HepG2 (cell line): Measurements from ENCODE around the gene CAPN10. TPM values are rescaled to one million over a fixed set of nuclear protein-coding genes. Genes with fewer than 3 reads are reported as not detected.

Source experiments
- ATAC-seq: fragments of 200-7000 bp; cut with Tn5 transposase; 3 replicates; pipeline ENCODE4 v1.9.1; 2020; ENCODE audit warnings: mild to moderate bottlenecking, moderate library complexity
- BruUV-seq: library from RNA; stranded (reverse); fragments of 400-500 nt; replicated peaks from 2 replicates; lab custom pipeline; 2021; lab: Mats Ljungman, UMichigan
- CTCF ChIA-PET: fragments of 300-600 bp; formaldehyde crosslinking; extraction: SDS; loops from one replicate; lab custom pipeline; 2021; ENCODE audit warnings: low total read pairs, inconsistent platforms, low intra/inter-chr PET ratio; lab: Yijun Ruan, JAX
- POLR2A ChIA-PET: fragments of 350-600 bp; sonication (Branson Sonifier 250); formaldehyde crosslinking; loops from one replicate; lab custom pipeline; 2020; ENCODE audit warnings: antibody characterized with exemption, inconsistent platforms; lab: Yijun Ruan, JAX
- DNase-seq: peaks from one replicate; pipeline ENCODE4 v3.0.0-alpha.2; 2015; ENCODE audit warnings: low spot score
- FAIRE-seq: peaks from 3 replicates; lab custom pipeline; 2011; peaks lifted over from hg19 to GRCh38; lab: Jason Lieb, UNC
- H2AFZ ChIP-seq: one replicate; pipeline ENCODE4 v1.6.1; 2011; ENCODE audit warnings: low read length, inconsistent platforms
- H3K27ac ChIP-seq: fragments of 300-600 bp; 3 replicates; pipeline ENCODE4 v1.8.0; 2011; ENCODE audit warnings: mixed run types, mild to moderate bottlenecking, mixed read lengths, low read length, inconsistent platforms; ENCODE audit not compliant: insufficient read depth; ENCODE audit errors: extremely low read length
- H3K27me3 ChIP-seq, 2 experiments: fragments of 200-600 bp in 1 of 2; 2 replicates in 1 of 2; 3 replicates in 1 of 2; pipeline versions ENCODE4 v1.6.0 to v1.8.0; 2011; ENCODE audit warnings: low read length in 2 of 2, mild to moderate bottlenecking in 2 of 2, moderate library complexity in 2 of 2, inconsistent platforms in 1 of 2; ENCODE audit not compliant: insufficient read depth in 2 of 2, control insufficient read depth in 1 of 2
- H3K36me3 ChIP-seq, 2 experiments: fragments of 200-600 bp in 1 of 2; replicated peaks in 1 of 2; 2 replicates in 1 of 2; 3 replicates in 1 of 2; pipeline versions ENCODE4 v1.5.1 to v1.8.0; 2011; ENCODE audit warnings: low read length in 2 of 2, inconsistent platforms in 1 of 2; ENCODE audit not compliant: insufficient read depth in 2 of 2, control insufficient read depth in 1 of 2
- H3K4me1 ChIP-seq: 2 replicates; pipeline ENCODE4 v1.5.1; 2012; ENCODE audit warnings: low read length, inconsistent platforms; ENCODE audit not compliant: insufficient read depth
- H3K4me2 ChIP-seq: 2 replicates; pipeline ENCODE4 v1.6.0; 2011; ENCODE audit warnings: low read depth, low read length, inconsistent platforms
- H3K4me3 ChIP-seq, 3 experiments: fragments of 200-600 bp in 1 of 3; sonication (generic), shearing (Covaris generic) in 1 of 3; replicated peaks in 1 of 3; 2 replicates each; pipeline ENCODE4 v1.5.1; 2011 to 2016; ENCODE audit warnings: low read length in 3 of 3, inconsistent platforms in 2 of 3, low read depth in 2 of 3, mild to moderate bottlenecking in 2 of 3, control low read depth in 1 of 3, mixed read lengths in 1 of 3; ENCODE audit not compliant: insufficient read depth in 1 of 3
- H3K79me2 ChIP-seq: one replicate; pipeline ENCODE4 v1.6.1; 2011; ENCODE audit warnings: low read length, inconsistent platforms; ENCODE audit not compliant: insufficient read depth
- H3K9ac ChIP-seq: 2 replicates; pipeline ENCODE4 v1.6.0; 2011; ENCODE audit warnings: mild to moderate bottlenecking, low read depth, low read length, inconsistent platforms; ENCODE audit not compliant: insufficient read depth
- H3K9me3 ChIP-seq: 2 replicates; pipeline ENCODE4 v1.5.1; 2012; ENCODE audit warnings: mild to moderate bottlenecking, low read length
- H4K20me1 ChIP-seq: 2 replicates; pipeline ENCODE4 v1.6.0; 2011; ENCODE audit warnings: inconsistent platforms, mild to moderate bottlenecking, low read length, moderate library complexity; ENCODE audit not compliant: insufficient read depth
- AGO2 ChIP-seq: fragments of 200-400 bp; formaldehyde crosslinking; optimal IDR thresholded peaks from 2 replicates; pipeline ENCODE3; 2017; ENCODE audit warnings: mild to moderate bottlenecking, low read depth, low read length, moderate library complexity
- BRCA1 ChIP-seq: sonication (generic); formaldehyde crosslinking; IDR thresholded peaks from 2 replicates; pipeline ENCODE4 v1.4.0; 2020; ENCODE audit warnings: missing genetic modification reagents
- FOXA1 ChIP-seq, 2 experiments: fragments of 450-650 bp in 1 of 2; sonication (generic) in 1 of 2; formaldehyde crosslinking in 1 of 2; IDR thresholded peaks; 2 replicates each; pipeline versions ENCODE4 v1.4.0 to v1.6.1; 2016 to 2020; ENCODE audit warnings: missing genetic modification reagents in 1 of 2
- FOXP1 ChIP-seq, 2 experiments: fragments of 450-650 bp in 1 of 2; IDR thresholded peaks; 2 replicates each; pipeline ENCODE4 v1.6.1; 2017 to 2018; ENCODE audit warnings: antibody characterized with exemption in 1 of 2
- MNT ChIP-seq: fragments of 450-650 bp; IDR thresholded peaks from 2 replicates; pipeline ENCODE4 v1.6.1; 2016
- POLR2A ChIP-seq, 2 experiments: IDR thresholded peaks; 2 replicates each; pipeline ENCODE4 v1.6.1; 2011; ENCODE audit warnings: low read depth in 2 of 2, low read length in 2 of 2, mild to moderate bottlenecking in 1 of 2, moderate library complexity in 1 of 2; ENCODE audit not compliant: insufficient read depth in 1 of 2
- WGBS: methylation state at CpG from one replicate; pipeline ENCODE4 v1.1.6; 2017; ENCODE audit warnings: low lambda C conversion rate; 5-methylcytosine and 5-hydroxymethylcytosine counted together
- in situ Hi-C: cut with HindIII; loops from 2 replicates; pipeline ENCODE4 v1.10.0; 2017; ENCODE audit warnings: low pct_unique_long_range_greater_than_20kb; ENCODE audit not compliant: extremely low pct_ligation_motif_present
- intact Hi-C: fragments of 100-400 bp; cut with micrococcal nuclease; formaldehyde crosslinking; loops from one replicate; pipeline ENCODE4 v1.10.0; 2022; ENCODE audit not compliant: unreplicated experiment
- polyA plus RNA-seq, 8 experiments: library from polyadenylated mRNA; depleted of rRNA in 3 of 8; stranded (reverse) in 7 of 8; unstranded in 1 of 8; fragments of >200 nt; fragmentation: Illumina TruSeq in 4 of 8; extraction: Trizol in 4 of 8; gene quantifications; 2 replicates each; pipeline versions ENCODE4 v1.2.1 to v1.2.3, GENCODE V29; 2011 to 2016; ENCODE audit warnings: low read depth in 4 of 8, missing spikeins in 1 of 8, mixed read lengths in 1 of 8; ENCODE audit not compliant: insufficient read depth in 1 of 8
- total RNA-seq, 5 experiments: library from RNA; depleted of rRNA; stranded (reverse); fragments of >200 nt; fragmentation: Illumina TruSeq; extraction: Trizol; gene quantifications; 2 replicates each; pipeline ENCODE4 v1.2.3, GENCODE V29; 2016; ENCODE audit warnings: low read depth in 1 of 5
- TF ChIP-seq, protein P1 (sequence below): sonication (generic); formaldehyde crosslinking; conservative IDR thresholded peaks from 2 replicates; pipeline ENCODE4 v1.8.1; 2023; ENCODE audit warnings: missing genetic modification reagents

CAPN10 gene
- total and polyA plus RNA-seq, 2 of the 13 experiments (the other 11 are each of a cell fraction or from before 2014, with no cell fraction given), result 27.6 to 32.4 TPM

DNA sequence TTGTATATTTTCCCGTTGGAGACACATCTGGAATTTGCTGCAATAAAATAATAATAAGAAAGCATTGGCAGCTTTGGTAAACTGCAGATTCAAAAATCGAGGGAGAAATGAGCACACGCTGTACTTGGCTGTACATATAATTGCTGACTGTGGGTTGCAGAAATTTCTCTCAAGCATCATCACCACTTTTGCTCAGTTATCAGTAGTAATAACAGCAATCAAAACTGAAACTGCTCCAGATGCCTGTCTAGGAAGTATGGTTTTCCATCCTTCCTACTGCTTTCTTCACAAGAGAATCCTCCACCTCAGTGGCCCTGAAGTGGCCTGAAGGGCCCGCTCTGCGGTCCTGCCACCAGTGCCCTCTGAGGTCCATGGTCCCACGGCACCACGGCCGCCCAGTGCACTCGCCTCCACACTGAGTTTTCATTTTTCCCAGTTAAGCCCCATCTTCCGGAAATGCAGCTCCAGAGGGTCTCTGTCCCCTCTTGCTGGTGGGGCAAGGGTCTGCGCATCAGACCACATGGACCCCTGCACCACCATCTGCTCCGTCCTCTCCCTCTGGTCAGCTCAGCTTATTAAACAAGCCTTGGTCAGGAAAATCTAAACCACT lies 22.5 kb upstream of the CAPN10 start:
- peaks cover 0 to 7% of the 10 kb centered on the region in 2 experiments; a peak in 3 of 5 replicates for H3K36me3 ChIP-seq
- POLR2A ChIA-PET, result interaction anchor here (0.9 to 7.2 kb wide), 7 partner anchors 16 to 310 kb away, joined by 3 to 149 read pairs (median 7); partner anchors contain the start of gene CAPN10
- no peak overlapping the region for H3K27ac ChIP-seq

More for the DNA sequence above, 22.5 kb upstream of the CAPN10 start:
- WGBS, result 94% methylated on average over 12 of the region's 12 CpGs
- TF ChIP-seq MNT, result 0 out of 2 replicates have a peak, but pooled peaks have one; percentile 4
- TF ChIP-seq POLR2A (IDR thresholded peaks at IDR 0.05; ENCODE audit: insufficient read depth in 1 of 2, low read depth in 2 of 2, low read length in 2 of 2), result 0 out of 4 replicates have a peak, but pooled peaks of 1 of the 2 experiments have one; percentile 17
- TF ChIP-seq BRCA1 (CRISPR knock-in tag), result no peak
- TF ChIP-seq, protein P1, sequence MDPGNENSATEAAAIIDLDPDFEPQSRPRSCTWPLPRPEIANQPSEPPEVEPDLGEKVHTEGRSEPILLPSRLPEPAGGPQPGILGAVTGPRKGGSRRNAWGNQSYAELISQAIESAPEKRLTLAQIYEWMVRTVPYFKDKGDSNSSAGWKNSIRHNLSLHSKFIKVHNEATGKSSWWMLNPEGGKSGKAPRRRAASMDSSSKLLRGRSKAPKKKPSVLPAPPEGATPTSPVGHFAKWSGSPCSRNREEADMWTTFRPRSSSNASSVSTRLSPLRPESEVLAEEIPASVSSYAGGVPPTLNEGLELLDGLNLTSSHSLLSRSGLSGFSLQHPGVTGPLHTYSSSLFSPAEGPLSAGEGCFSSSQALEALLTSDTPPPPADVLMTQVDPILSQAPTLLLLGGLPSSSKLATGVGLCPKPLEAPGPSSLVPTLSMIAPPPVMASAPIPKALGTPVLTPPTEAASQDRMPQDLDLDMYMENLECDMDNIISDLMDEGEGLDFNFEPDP (CRISPR knock-in tag), result no peak
- TF ChIP-seq FOXP1 (IDR thresholded peaks at IDR 0.05), result no peak
- TF ChIP-seq FOXP1 (CRISPR knock-in tag; IDR thresholded peaks at IDR 0.05), result no peak
- no peak for TF ChIP-seq FOXA1 (IDR thresholded peaks at IDR 0.05)
- no peak for TF ChIP-seq FOXA1 (CRISPR knock-in tag; IDR thresholded peaks at IDR 0.05)
- peak; percentile 71 for TF ChIP-seq AGO2
- no peak overlapping the region for H3K4me3 ChIP-seq
- H3K4me1 ChIP-seq, result peaks cover 47% of the 10 kb centered on the region
- H3K79me2 ChIP-seq, result peaks cover 24% of the 10 kb centered on the region
- no peaks in the 10 kb centered on the region for H3K9me3 ChIP-seq
- H3K27me3 ChIP-seq, result no peaks in the 10 kb centered on the region; a peak in 1 of 5 replicates
- CTCF ChIA-PET, result no interaction called here
- in situ Hi-C loops, result loop anchor here (25.0 kb wide), 1 partner anchor 648 kb away; no protein-coding TSS in a partner anchor
- intact Hi-C loops, result loop anchor here (5.0 kb wide), 1 partner anchor 268 kb away; no protein-coding TSS in a partner anchor
- no peaks in the 10 kb centered on the region for H4K20me1 ChIP-seq
- ATAC-seq, result no peak
- FAIRE-seq, result no peak
- H3K9ac ChIP-seq, result no peak overlapping the region
- H2AFZ ChIP-seq, result no peak overlapping the region
- no peak overlapping the region for H3K4me2 ChIP-seq
- no TSS peak for BruUV-seq
- no peak for DNase-seq
